ENCODE results near the gene COL17A1.

DNA sequence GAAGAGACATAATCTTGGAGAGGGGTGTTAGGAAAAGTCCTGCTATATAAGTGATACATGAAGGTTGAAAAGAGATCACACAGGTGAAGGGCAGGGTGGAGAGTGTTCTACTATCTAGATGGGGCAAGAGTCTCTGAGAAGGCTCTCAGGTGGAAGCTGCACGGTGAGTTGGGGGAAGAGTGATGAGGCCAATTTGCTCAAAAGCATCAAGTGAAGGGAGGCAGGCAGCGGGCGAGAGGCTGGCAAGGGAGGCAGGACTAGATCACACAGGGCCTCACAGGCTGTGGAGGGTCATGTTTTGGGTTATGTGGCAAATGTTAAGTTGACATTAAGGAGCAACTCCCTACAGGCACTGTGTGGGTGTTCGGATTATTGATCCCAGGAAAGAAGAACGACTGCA is 2.6 kb upstream of the COL17A1 start:
- TF ChIP-seq, protein P1, sequence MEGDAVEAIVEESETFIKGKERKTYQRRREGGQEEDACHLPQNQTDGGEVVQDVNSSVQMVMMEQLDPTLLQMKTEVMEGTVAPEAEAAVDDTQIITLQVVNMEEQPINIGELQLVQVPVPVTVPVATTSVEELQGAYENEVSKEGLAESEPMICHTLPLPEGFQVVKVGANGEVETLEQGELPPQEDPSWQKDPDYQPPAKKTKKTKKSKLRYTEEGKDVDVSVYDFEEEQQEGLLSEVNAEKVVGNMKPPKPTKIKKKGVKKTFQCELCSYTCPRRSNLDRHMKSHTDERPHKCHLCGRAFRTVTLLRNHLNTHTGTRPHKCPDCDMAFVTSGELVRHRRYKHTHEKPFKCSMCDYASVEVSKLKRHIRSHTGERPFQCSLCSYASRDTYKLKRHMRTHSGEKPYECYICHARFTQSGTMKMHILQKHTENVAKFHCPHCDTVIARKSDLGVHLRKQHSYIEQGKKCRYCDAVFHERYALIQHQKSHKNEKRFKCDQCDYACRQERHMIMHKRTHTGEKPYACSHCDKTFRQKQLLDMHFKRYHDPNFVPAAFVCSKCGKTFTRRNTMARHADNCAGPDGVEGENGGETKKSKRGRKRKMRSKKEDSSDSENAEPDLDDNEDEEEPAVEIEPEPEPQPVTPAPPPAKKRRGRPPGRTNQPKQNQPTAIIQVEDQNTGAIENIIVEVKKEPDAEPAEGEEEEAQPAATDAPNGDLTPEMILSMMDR (conservative IDR thresholded peaks at IDR 0.05), result no peak
- TF ChIP-seq ZFX (IDR thresholded peaks at IDR 0.05), result no peak
